ENCODE data around the gene HEPHL1. TPM values are rescaled to one million over a fixed set of nuclear protein-coding genes. Genes with fewer than 3 reads are reported as not detected.
A peak's percentile ranks its signal among the peaks of the same experiment; 100 is the strongest.

Gene HEPHL1
- total RNA-seq, 6 experiments from 2014 or later = not detected

- Mint-ChIP-seq H3K27ac (peak overlapping the region; percentile 94), H3K27me3 (ENCODE audit: insufficient read depth) (no peaks in the 10 kb centered on the region), H3K4me3 (peak overlapping the region; percentile 82), H3K4me1 (ENCODE audit: low read depth) (peaks cover 4% of the 10 kb centered on the region; the same call in 1 of the 2 replicates), H3K36me3 (ENCODE audit: low read depth) (peaks cover 8% of the 10 kb centered on the region), H3K9me3 (peaks cover 4% of the 10 kb centered on the region; the same call in 1 of the 2 replicates)
- TF ChIP-seq CTCF (IDR thresholded peaks at IDR 0.05) = no peak
- peak; percentile 90 for DNase-seq
Measured at GRCh38 chr11:94134651-94135512, 113.7 kb downstream of the HEPHL1 start.

GRCh38 chr11:94139416-94139815 is 118.3 kb downstream of the HEPHL1 start:
- peaks cover 8% of the 10 kb centered on the region for H3K36me3 Mint-ChIP-seq (ENCODE audit: low read depth)
- H3K4me3 Mint-ChIP-seq = no peak overlapping the region
- TF ChIP-seq CTCF (IDR thresholded peaks at IDR 0.05) = no peak
- peaks cover 4% of the 10 kb centered on the region; the same call in 1 of the 2 replicates for H3K9me3 Mint-ChIP-seq
- no peaks in the 10 kb centered on the region for H3K27me3 Mint-ChIP-seq (ENCODE audit: insufficient read depth)
- no peak overlapping the region for H3K27ac Mint-ChIP-seq
- H3K4me1 Mint-ChIP-seq (ENCODE audit: low read depth) = peaks cover 43% of the 10 kb centered on the region
- no peak for DNase-seq

GRCh38 chr11:94140154-94140655 is 119.1 kb downstream of the HEPHL1 start:
- Mint-ChIP-seq H3K36me3 (ENCODE audit: low read depth) (peaks cover 8% of the 10 kb centered on the region), H3K4me3 (no peak overlapping the region), H3K4me1 (ENCODE audit: low read depth) (peaks cover 49% of the 10 kb centered on the region), H3K27ac (no peak overlapping the region), H3K27me3 (ENCODE audit: insufficient read depth) (no peaks in the 10 kb centered on the region), H3K9me3 (peaks cover 4% of the 10 kb centered on the region; the same call in 1 of the 2 replicates)
- no peak for DNase-seq
- TF ChIP-seq CTCF (IDR thresholded peaks at IDR 0.05) = no peak

GRCh38 chr11:94141511-94142307 is 120.6 kb downstream of the HEPHL1 start:
- no peaks in the 10 kb centered on the region for H3K27me3 Mint-ChIP-seq (ENCODE audit: insufficient read depth)
- no peak overlapping the region for H3K4me3 Mint-ChIP-seq
- DNase-seq = no peak
- no peak for TF ChIP-seq CTCF (IDR thresholded peaks at IDR 0.05)
- peaks cover 12% of the 10 kb centered on the region for H3K36me3 Mint-ChIP-seq (ENCODE audit: low read depth)
- 0 out of 2 replicates have a peak overlapping the region, but pooled peaks have one; percentile 1 for H3K27ac Mint-ChIP-seq
- H3K4me1 Mint-ChIP-seq (ENCODE audit: low read depth) = peaks cover 64% of the 10 kb centered on the region
- peaks cover 3% of the 10 kb centered on the region; the same call in 1 of the 2 replicates for H3K9me3 Mint-ChIP-seq
